IPS DF 6.9 (cell line): Measurements from ENCODE around the gene ATOSA.

Experiments used
- DNase-seq: peaks from one replicate; pipeline ENCODE4 v3.0.0-alpha.2; 2013; ENCODE audit warnings: low read depth, low spot score
- H3K27ac ChIP-seq: one replicate; pipeline ENCODE4 v1.5.1; 2013; ENCODE audit warnings: low read length, control low read depth
- H3K27me3 ChIP-seq: 2 replicates; pipeline ENCODE4 v1.6.1; 2013; ENCODE audit warnings: mild to moderate bottlenecking, low read length; ENCODE audit not compliant: control insufficient read depth, insufficient read depth
- H3K36me3 ChIP-seq: 2 replicates; pipeline ENCODE4 v1.6.1; 2013; ENCODE audit warnings: low read length; ENCODE audit not compliant: control insufficient read depth, insufficient read depth
- H3K4me1 ChIP-seq: 2 replicates; pipeline ENCODE4 v1.6.1; 2013; ENCODE audit warnings: low read length; ENCODE audit not compliant: control insufficient read depth, insufficient read depth
- H3K4me3 ChIP-seq: 2 replicates; pipeline ENCODE4 v1.5.1; 2013; ENCODE audit warnings: mild to moderate bottlenecking, low read length
- H3K9me3 ChIP-seq: 2 replicates; pipeline ENCODE4 v1.6.1; 2013; ENCODE audit warnings: low read length, inconsistent platforms; ENCODE audit not compliant: control insufficient read depth, insufficient read depth
- WGBS: extraction: QIAGEN DNeasy Blood & Tissue Kit; methylation state at CpG from one replicate; pipeline ENCODE4 v1.1.7; 2013; ENCODE audit warnings: mixed read lengths, missing lambda C conversion rate; ENCODE audit not compliant: insufficient read length, insufficient coverage; 5-methylcytosine and 5-hydroxymethylcytosine counted together

Gene ATOSA

DNA sequence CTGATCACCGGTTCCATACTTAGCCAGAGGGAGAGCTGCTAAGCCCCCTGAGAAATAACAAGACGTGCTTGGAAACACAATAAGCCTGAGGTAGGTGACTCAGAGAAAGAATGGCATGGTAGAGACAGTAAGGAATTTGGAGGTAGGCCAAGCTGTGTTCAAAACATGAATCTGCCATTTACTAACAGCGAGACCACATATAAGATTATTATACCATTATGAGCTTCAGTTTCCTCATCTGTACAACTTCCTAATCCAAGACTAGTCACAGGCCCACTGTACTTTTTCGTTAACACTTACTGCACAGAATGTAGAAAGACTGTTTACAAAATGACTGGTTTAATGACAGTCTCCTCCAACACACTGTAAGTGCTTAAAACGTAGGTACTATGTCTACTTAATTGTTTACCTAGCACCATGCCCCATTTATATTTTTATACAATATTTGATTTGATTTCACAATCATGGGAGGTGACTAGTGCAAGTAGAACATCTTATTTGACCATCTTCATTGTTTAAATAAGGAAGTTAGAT is 25.7 kb downstream of the ATOSA start:
- no peak overlapping the region for H3K27ac ChIP-seq
- no peaks in the 10 kb centered on the region for H3K36me3 ChIP-seq
- no CpG with 5 or more reads among the region's 5 CpGs for WGBS
- H3K4me3 ChIP-seq: no peak overlapping the region
- no peak for DNase-seq
- H3K4me1 ChIP-seq: no peaks in the 10 kb centered on the region
- no peaks in the 10 kb centered on the region for H3K9me3 ChIP-seq
- H3K27me3 ChIP-seq: no peaks in the 10 kb centered on the region

- no peak overlapping the region for H3K27ac ChIP-seq
- no peaks in the 10 kb centered on the region for H3K9me3 ChIP-seq
- no peaks in the 10 kb centered on the region for H3K27me3 ChIP-seq
- H3K4me1 ChIP-seq: no peaks in the 10 kb centered on the region
- DNase-seq: no peak
- no peak overlapping the region for H3K4me3 ChIP-seq
- no peaks in the 10 kb centered on the region for H3K36me3 ChIP-seq
- no CpG with 5 or more reads among the region's 5 CpGs for WGBS
These were observed 26.2 kb downstream of the ATOSA start for GRCh38 chr15:52652984-52653383.

GRCh38 chr15:52652286-52652685 is 26.9 kb downstream of the ATOSA start:
- no peaks in the 10 kb centered on the region for H3K9me3 ChIP-seq
- no CpG with 5 or more reads among the region's 1 CpG for WGBS
- no peak for DNase-seq
- no peaks in the 10 kb centered on the region for H3K36me3 ChIP-seq
- H3K27ac ChIP-seq: no peak overlapping the region
- H3K27me3 ChIP-seq: no peaks in the 10 kb centered on the region
- no peak overlapping the region for H3K4me3 ChIP-seq
- no peaks in the 10 kb centered on the region for H3K4me1 ChIP-seq

GRCh38 chr15:52651868-52652267 is 27.3 kb downstream of the ATOSA start:
- H3K4me3 ChIP-seq: no peak overlapping the region
- no peaks in the 10 kb centered on the region for H3K36me3 ChIP-seq
- H3K9me3 ChIP-seq: no peaks in the 10 kb centered on the region
- peak; percentile 25 for DNase-seq
- H3K4me1 ChIP-seq: no peaks in the 10 kb centered on the region
- no peak overlapping the region for H3K27ac ChIP-seq
- no peaks in the 10 kb centered on the region for H3K27me3 ChIP-seq
- whole genome bisulfite sequencing: no CpG with 5 or more reads among the region's 8 CpGs

- DNase-seq: no peak
- Histone ChIP-seq H3K36me3 (no peaks in the 10 kb centered on the region), H3K27me3 (no peaks in the 10 kb centered on the region), H3K4me3 (no peak overlapping the region), H3K9me3 (no peaks in the 10 kb centered on the region), H3K27ac (no peak overlapping the region), H3K4me1 (no peaks in the 10 kb centered on the region)
- WGBS: no CpG with 5 or more reads among the region's 1 CpG
These were observed 28.1 kb downstream of the ATOSA start for GRCh38 chr15:52651114-52651513.

GRCh38 chr15:52649686-52650085 is 29.5 kb downstream of the ATOSA start:
- Histone ChIP-seq H3K9me3 (no peaks in the 10 kb centered on the region), H3K4me1 (no peaks in the 10 kb centered on the region), H3K27me3 (no peaks in the 10 kb centered on the region), H3K4me3 (no peak overlapping the region), H3K36me3 (no peaks in the 10 kb centered on the region), H3K27ac (no peak overlapping the region)
- no peak for DNase-seq

GRCh38 chr15:52645916-52646315 is 33.3 kb downstream of the ATOSA start:
- H3K27me3 ChIP-seq: no peaks in the 10 kb centered on the region
- H3K36me3 ChIP-seq: no peaks in the 10 kb centered on the region
- WGBS: no CpG with 5 or more reads among the region's 2 CpGs
- H3K4me3 ChIP-seq: no peak overlapping the region
- no peak overlapping the region for H3K27ac ChIP-seq
- no peak for DNase-seq
- H3K4me1 ChIP-seq: no peaks in the 10 kb centered on the region
- no peaks in the 10 kb centered on the region for H3K9me3 ChIP-seq

DNA sequence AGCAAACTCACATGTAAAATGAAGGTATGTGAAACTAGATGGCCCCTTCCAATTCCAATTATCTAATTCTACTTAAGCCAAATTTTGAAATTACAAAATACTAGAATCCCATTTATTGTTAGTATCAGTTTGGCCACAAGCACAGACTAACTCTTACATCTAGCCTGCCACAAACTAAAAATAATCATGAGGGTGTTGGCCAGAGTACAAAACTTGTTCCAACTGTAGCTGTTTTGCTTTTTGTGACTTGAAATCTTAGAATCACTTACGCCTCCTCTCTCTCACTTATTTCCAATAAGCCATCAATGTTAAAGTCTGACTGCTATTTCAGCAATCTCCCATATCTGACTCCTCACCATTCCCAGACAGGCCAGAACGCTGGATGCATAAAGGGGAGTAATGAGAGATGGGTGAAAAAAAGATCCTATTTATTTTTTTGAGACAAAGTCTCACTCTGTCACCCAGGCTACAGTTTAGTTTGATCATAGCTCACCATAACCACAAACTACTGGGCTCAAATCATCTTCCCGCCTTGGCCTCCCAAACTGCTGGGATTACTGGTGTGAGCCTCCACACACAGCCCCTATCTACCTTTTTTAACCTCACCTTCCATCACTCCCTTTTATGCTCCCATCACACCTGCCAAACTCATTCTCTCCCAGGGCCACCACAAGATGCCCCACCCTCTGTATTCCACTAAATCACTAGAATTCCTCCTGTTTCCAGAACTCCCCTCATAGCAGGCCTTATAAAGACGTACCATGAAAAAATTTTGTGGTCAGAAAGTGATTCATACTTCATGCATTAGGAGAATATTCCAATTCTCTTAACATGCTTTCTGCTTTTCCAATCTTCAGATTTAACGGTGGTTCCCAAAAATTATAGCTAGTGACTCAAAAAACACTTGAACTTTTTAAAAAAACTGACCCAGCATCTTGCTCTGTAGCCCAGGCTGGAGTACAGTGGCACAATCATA is 36.5 kb downstream of the ATOSA start:
- Histone ChIP-seq H3K36me3 (no peaks in the 10 kb centered on the region), H3K27ac (no peak overlapping the region), H3K27me3 (no peaks in the 10 kb centered on the region), H3K9me3 (no peaks in the 10 kb centered on the region), H3K4me1 (no peaks in the 10 kb centered on the region), H3K4me3 (no peak overlapping the region)
- no peak for DNase-seq
- WGBS: no CpG with 5 or more reads among the region's 5 CpGs

DNA sequence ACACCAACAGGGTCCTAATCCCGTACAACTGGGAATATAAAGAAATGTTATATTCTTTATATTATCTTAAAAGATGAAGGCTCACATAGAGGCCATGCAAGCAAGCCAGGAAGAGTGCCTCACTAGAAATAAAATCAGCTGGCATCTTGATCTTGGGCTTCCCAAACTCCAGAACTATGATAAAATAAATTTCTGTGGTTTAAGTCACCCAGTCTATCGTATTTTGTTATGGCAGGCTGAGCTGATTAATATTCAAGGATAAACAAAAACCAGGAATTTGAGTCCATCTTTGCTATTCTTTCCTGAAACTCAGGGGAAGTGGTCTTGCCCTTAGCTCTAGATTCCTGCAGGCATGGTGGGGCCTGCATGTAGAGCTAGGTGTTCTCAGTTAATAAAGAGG is 42.7 kb downstream of the ATOSA start:
- Histone ChIP-seq H3K36me3 (no peaks in the 10 kb centered on the region), H3K27ac (no peak overlapping the region), H3K4me1 (no peaks in the 10 kb centered on the region), H3K9me3 (no peaks in the 10 kb centered on the region), H3K27me3 (no peaks in the 10 kb centered on the region), H3K4me3 (no peak overlapping the region)
- no CpG with 5 or more reads among the region's 2 CpGs for WGBS
- DNase-seq: no peak

DNA sequence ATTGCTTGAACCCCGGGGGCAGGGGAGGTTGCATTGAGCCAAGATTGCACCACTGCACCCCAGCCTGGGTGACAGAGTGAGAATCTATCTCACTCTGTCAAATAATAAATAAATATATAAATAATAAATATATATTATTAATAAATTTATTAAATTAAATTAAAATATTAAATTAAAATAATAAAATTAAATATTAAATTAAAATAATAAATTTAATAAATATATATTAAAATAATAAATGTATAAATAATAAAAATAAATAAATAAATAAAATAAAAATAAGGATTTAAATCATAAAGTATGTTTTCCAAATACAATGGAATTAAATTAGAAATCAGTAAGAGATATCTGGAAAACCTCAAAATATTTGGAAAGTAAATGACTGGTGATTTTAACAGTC is 43.3 kb downstream of the ATOSA start:
- no peaks in the 10 kb centered on the region for H3K36me3 ChIP-seq
- H3K4me3 ChIP-seq: no peak overlapping the region
- no peak for DNase-seq
- no peaks in the 10 kb centered on the region for H3K4me1 ChIP-seq
- no peak overlapping the region for H3K27ac ChIP-seq
- H3K27me3 ChIP-seq: no peaks in the 10 kb centered on the region
- no CpG with 5 or more reads among the region's 1 CpG for WGBS
- no peaks in the 10 kb centered on the region for H3K9me3 ChIP-seq
